ENCODE measurements around the gene C11orf98.

C11orf98 gene

DNA sequence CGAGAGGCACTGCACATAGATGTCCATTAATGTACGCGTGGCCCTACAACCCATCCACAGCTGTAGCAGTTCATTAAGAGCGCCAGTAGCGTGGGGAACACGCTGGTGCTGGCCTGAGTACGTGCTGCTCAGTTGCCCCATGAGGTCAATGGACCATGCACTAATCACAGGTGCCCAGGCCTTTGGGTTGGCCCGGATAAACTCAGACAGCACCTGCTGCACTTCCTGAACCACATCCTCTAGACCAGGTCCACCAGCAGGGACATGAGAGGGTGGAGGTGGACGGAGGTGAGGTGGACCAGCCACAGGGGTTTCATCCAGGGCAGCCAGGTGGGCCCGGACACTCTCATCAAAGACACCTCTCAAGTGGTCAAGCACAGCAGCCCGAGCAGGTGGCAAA lies 15.5 kb downstream of the C11orf98 start:
- Histone ChIP-seq H3K79me2 (ENCODE audit: insufficient read depth, low read length) (peaks cover 45% of the 10 kb centered on the region), H3K9me2 (replicated peaks; ENCODE audit: low read depth, low read length) (no peaks in the 10 kb centered on the region), H3K9me3 (ENCODE audit: insufficient read depth, low read depth, low read length) (no peaks in the 10 kb centered on the region), H3K9ac (ENCODE audit: low read depth, low read length, poor library complexity, severe bottlenecking) (no peak overlapping the region), H3K27me3 (ENCODE audit: insufficient read depth, low read length, poor library complexity, severe bottlenecking) (no peaks in the 10 kb centered on the region), H3K4me3 (ENCODE audit: low read length, poor library complexity, severe bottlenecking) (no peak overlapping the region), H3K4me2 (ENCODE audit: low read depth, low read length, poor library complexity, severe bottlenecking) (no peak overlapping the region), H2AFZ (ENCODE audit: low read length) (no peak overlapping the region), H3K36me3 (ENCODE audit: insufficient read depth, low read length) (peaks cover 4% of the 10 kb centered on the region; the same call in 1 of the 2 replicates), H3F3A (ENCODE audit: low read depth) (no peaks in the 10 kb centered on the region), H3K4me1 (ENCODE audit: insufficient read depth, low read length, poor library complexity, severe bottlenecking) (peaks cover 22% of the 10 kb centered on the region), H4K20me1 (ENCODE audit: insufficient read depth, low read length, poor library complexity, severe bottlenecking) (peaks cover 17% of the 10 kb centered on the region)
- TF ChIP-seq, protein P1, sequence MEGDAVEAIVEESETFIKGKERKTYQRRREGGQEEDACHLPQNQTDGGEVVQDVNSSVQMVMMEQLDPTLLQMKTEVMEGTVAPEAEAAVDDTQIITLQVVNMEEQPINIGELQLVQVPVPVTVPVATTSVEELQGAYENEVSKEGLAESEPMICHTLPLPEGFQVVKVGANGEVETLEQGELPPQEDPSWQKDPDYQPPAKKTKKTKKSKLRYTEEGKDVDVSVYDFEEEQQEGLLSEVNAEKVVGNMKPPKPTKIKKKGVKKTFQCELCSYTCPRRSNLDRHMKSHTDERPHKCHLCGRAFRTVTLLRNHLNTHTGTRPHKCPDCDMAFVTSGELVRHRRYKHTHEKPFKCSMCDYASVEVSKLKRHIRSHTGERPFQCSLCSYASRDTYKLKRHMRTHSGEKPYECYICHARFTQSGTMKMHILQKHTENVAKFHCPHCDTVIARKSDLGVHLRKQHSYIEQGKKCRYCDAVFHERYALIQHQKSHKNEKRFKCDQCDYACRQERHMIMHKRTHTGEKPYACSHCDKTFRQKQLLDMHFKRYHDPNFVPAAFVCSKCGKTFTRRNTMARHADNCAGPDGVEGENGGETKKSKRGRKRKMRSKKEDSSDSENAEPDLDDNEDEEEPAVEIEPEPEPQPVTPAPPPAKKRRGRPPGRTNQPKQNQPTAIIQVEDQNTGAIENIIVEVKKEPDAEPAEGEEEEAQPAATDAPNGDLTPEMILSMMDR (conservative IDR thresholded peaks at IDR 0.05; ENCODE audit: low read length), result no peak
- TF ChIP-seq EZH2phosphoT487 (IDR thresholded peaks at IDR 0.05; ENCODE audit: borderline replicate concordance), result no peak

DNA sequence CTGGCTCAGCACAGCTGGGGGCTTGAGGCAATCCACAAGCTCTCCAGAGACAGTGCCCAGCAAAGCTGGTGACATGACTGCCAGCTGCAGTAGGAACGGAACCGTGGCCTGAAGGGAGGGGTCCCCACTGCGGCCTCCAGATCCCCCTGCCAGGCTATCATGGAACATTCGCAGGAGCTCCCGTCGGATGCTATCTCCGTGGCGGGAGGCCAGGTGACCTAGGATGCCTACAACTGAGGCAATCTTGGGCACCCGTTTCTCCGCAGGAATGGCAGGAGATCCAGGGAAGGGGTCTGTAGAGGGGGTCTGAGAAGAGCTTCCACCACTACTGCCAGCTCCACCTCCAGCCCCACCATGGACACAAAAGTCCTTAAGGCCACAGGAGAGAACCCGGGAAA lies 16.0 kb downstream of the C11orf98 start:
- Histone ChIP-seq H3K27me3 (ENCODE audit: insufficient read depth, low read length, poor library complexity, severe bottlenecking) (no peaks in the 10 kb centered on the region), H2AFZ (ENCODE audit: low read length) (no peak overlapping the region), H3K36me3 (ENCODE audit: insufficient read depth, low read length) (peaks cover 4% of the 10 kb centered on the region; the same call in 1 of the 2 replicates), H3K4me1 (ENCODE audit: insufficient read depth, low read length, poor library complexity, severe bottlenecking) (peaks cover 23% of the 10 kb centered on the region), H3K9me3 (ENCODE audit: insufficient read depth, low read depth, low read length) (no peaks in the 10 kb centered on the region), H3K9me2 (replicated peaks; ENCODE audit: low read depth, low read length) (no peaks in the 10 kb centered on the region), H3K4me3 (ENCODE audit: low read length, poor library complexity, severe bottlenecking) (no peak overlapping the region), H3K9ac (ENCODE audit: low read depth, low read length, poor library complexity, severe bottlenecking) (no peak overlapping the region), H3F3A (ENCODE audit: low read depth) (no peaks in the 10 kb centered on the region), H3K4me2 (ENCODE audit: low read depth, low read length, poor library complexity, severe bottlenecking) (no peak overlapping the region), H4K20me1 (ENCODE audit: insufficient read depth, low read length, poor library complexity, severe bottlenecking) (peaks cover 22% of the 10 kb centered on the region), H3K79me2 (ENCODE audit: insufficient read depth, low read length) (peaks cover 50% of the 10 kb centered on the region)
- no peak for TF ChIP-seq EZH2phosphoT487 (IDR thresholded peaks at IDR 0.05; ENCODE audit: borderline replicate concordance)
- TF ChIP-seq, protein P1 (conservative IDR thresholded peaks at IDR 0.05; ENCODE audit: low read length), result no peak

DNA sequence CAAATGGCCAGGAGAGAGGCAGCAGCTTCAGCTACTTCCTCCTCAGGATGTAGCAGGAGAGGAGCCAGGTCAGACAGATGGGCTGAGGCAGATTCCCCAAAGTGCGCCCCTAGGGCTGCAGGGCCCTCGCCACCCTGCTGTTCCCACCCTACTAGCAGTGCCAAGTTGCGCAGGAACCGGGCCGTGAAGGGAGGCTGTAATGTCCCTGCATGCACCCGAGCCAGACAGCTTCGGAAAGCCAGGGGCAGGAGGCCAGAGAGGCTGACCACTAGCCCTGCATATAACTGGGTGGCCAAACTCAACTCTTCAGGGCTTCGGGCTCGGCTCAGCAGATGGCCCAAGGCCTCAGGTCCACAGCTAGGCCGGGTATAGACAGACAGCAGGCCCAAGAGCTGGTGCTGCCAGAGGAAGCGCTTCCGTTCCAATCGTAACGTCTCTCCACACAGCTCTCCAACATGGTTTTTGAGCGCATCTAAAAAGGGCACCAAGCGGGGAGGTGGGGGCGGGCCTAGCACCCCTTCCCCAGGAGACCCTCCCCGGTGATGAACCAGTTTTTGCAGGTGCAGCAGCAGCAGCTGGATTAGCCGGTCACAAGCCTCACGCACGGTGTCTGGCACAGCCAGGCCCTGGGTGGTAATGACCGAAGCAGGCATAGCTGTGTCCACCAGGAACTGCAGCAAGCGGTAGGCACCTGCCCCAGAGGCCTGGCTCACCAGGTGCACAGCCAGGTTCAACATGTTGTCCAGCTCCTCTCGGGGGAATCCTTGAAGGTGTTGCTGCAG lies 16.6 kb downstream of the C11orf98 start:
- Histone ChIP-seq H3K36me3 (ENCODE audit: insufficient read depth, low read length) (peaks cover 4% of the 10 kb centered on the region; the same call in 1 of the 2 replicates), H3K27me3 (ENCODE audit: insufficient read depth, low read length, poor library complexity, severe bottlenecking) (no peaks in the 10 kb centered on the region), H3K9me2 (replicated peaks; ENCODE audit: low read depth, low read length) (no peaks in the 10 kb centered on the region), H3K4me3 (ENCODE audit: low read length, poor library complexity, severe bottlenecking) (no peak overlapping the region), H4K20me1 (ENCODE audit: insufficient read depth, low read length, poor library complexity, severe bottlenecking) (peaks cover 23% of the 10 kb centered on the region), H3K4me1 (ENCODE audit: insufficient read depth, low read length, poor library complexity, severe bottlenecking) (peaks cover 23% of the 10 kb centered on the region), H3K79me2 (ENCODE audit: insufficient read depth, low read length) (peaks cover 56% of the 10 kb centered on the region), H3K9me3 (ENCODE audit: insufficient read depth, low read depth, low read length) (no peaks in the 10 kb centered on the region), H2AFZ (ENCODE audit: low read length) (no peak overlapping the region), H3F3A (ENCODE audit: low read depth) (no peaks in the 10 kb centered on the region), H3K9ac (ENCODE audit: low read depth, low read length, poor library complexity, severe bottlenecking) (no peak overlapping the region), H3K4me2 (ENCODE audit: low read depth, low read length, poor library complexity, severe bottlenecking) (no peak overlapping the region)
- no peak for TF ChIP-seq EZH2phosphoT487 (IDR thresholded peaks at IDR 0.05; ENCODE audit: borderline replicate concordance)
- TF ChIP-seq, protein P1 (conservative IDR thresholded peaks at IDR 0.05; ENCODE audit: low read length), result no peak

Data from Loucy (cell line).